ENCODE results near the gene UQCRQ.

The UQCRQ gene

GRCh38 chr5:132909702-132910101, 43.3 kb downstream of the UQCRQ start:
- DNase-seq (ENCODE audit: low read depth, low spot score): no peak

- DNase-seq (ENCODE audit: low read depth, low spot score): no peak
These were observed 49.2 kb downstream of the UQCRQ start for GRCh38 chr5:132915681-132916080.

GRCh38 chr5:132916086-132916485, 49.6 kb downstream of the UQCRQ start:
- no peak for DNase-seq (ENCODE audit: low read depth, low spot score)

All from astrocyte of the hippocampus (primary cell).